ENCODE results near the gene NCL.

- TF ChIP-seq CTCF (IDR thresholded peaks at IDR 0.05) = peak; percentile 64 to 96 (median 80)
- TF ChIP-seq POLR2A (IDR thresholded peaks at IDR 0.05) = no peak
Measured at GRCh38 chr2:231411831-231412617, 52.3 kb downstream of the NCL start.

All from thyroid gland (tissue), 4 donors.